Left renal cortex interstitium (tissue), 4 donors: ENCODE measurements around the gene ZNF345. TPM values are rescaled to one million over a fixed set of nuclear protein-coding genes. Genes with fewer than 3 reads are reported as not detected.

Experiments
- DNase-seq, 4 donors: peaks; one replicate each; pipeline ENCODE4 v3.0.0-alpha.2; 2013; ENCODE audit warnings: low read depth in 4 of 4, low spot score in 2 of 4, missing footprints in 1 of 4
- polyA plus RNA-seq, 4 donors: library from polyadenylated mRNA; unstranded; fragments of 120-200 nt; gene quantifications; one replicate each; pipeline ENCODE4 v1.2.1, GENCODE V29; 2013; ENCODE audit not compliant: insufficient read length in 4 of 4

ZNF345 gene
- polyA plus RNA-seq, 4 donors, result 10.7 to 19.3 (median 14.6) TPM

GRCh38 chr19:36915992-36916830, 65.5 kb downstream of the ZNF345 start, which contains the start of the genes ZNF568 and ZNF829:
TSS of gene ZNF568 (plus strand) at chr19:36916332. CDS start at chr19:36922771, 6,439 bp downstream.
TSS of gene ZNF829 (minus strand) at chr19:36916291. CDS start at chr19:36915167, 1,124 bp downstream.
- peak; percentile 72 to 92 (median 88) for DNase-seq

GRCh38 chr19:36916991-36917390, 66.3 kb downstream of the ZNF345 start:
- peak in 1 of 4 donors; percentile 10 for DNase-seq

GRCh38 chr19:36918090-36918489, 67.4 kb downstream of the ZNF345 start:
- DNase-seq, result no peak

Other genes starting within 250 kb of the ZNF345 start
- gene ZNF382, start 245.6 kb upstream of the ZNF345 start, polyA plus RNA-seq, result 10 to 100 TPM in 1 of 4 donors, 1 to 10 TPM in 3; 4.6 to 11.4 (median 7.4) TPM
- gene ZNF461, start 184.0 kb upstream of the ZNF345 start, polyA plus RNA-seq, result 10 to 100 TPM in 3 of 4 donors, 1 to 10 TPM in 1; 9.2 to 16.4 (median 12.5) TPM
- gene ZNF567, start 163.3 kb upstream of the ZNF345 start, polyA plus RNA-seq, result 10 to 100 TPM; 11.8 to 14.4 (median 13.3) TPM
- gene ZNF850, start 78.1 kb upstream of the ZNF345 start, polyA plus RNA-seq, result 1 to 10 TPM; 2.3 to 4.0 (median 3.5) TPM
- gene ZNF790, start 12.5 kb upstream of the ZNF345 start, polyA plus RNA-seq, result 10 to 100 TPM in 3 of 4 donors, 1 to 10 TPM in 1; 9.5 to 14.5 (median 12.1) TPM
- gene ZNF829, start 65.4 kb downstream of the ZNF345 start, polyA plus RNA-seq, result 1 to 10 TPM; 6.5 to 8.2 (median 7.0) TPM
- gene ZNF568, start 65.5 kb downstream of the ZNF345 start, polyA plus RNA-seq, result 10 to 100 TPM; 20.6 to 29.4 (median 24.8) TPM
- gene ZNF420, start 227.6 kb downstream of the ZNF345 start, polyA plus RNA-seq, result 10 to 100 TPM; 17.9 to 24.8 (median 20.3) TPM